ENCODE results near the gene NME3. TPM values are rescaled to one million over a fixed set of nuclear protein-coding genes. Genes with fewer than 3 reads are reported as not detected.

The NME3 gene
- total and polyA plus RNA-seq, 9 of the 15 experiments (the other 6 are each of a cell fraction or from before 2014, with no cell fraction given): 0.68 to 76.3 (median 11.5) TPM

DNA sequence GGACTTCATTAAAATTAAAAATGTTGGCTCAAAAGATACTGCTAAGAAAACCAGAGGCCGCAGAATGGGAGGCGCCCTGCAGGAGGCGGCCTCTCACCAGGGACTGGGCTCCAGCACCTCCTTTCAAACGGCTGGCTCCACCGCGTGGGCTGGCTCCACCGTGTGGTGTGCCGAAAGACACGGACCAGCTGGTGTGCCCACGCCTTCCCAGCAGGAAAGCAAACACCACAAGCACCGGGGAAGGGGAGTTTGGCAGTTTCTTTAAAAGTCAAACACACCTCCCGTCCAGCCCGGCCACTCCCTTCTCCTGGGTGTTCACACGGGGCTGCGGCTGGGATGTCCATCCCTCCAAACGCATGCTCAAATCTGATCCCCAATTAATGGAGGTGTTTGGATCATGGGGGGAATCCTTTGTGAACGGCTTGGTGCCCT is 41.4 kb upstream of the NME3 start (continued):
- TF ChIP-seq SNRNP70 (optimal IDR thresholded peaks at IDR 0.05; ENCODE audit: low read depth, low read length) (no peak), KDM5B (IDR thresholded peaks at IDR 0.05; ENCODE audit: insufficient replicate concordance, low read depth, low read length) (no peak), CREM (IDR thresholded peaks at IDR 0.05; ENCODE audit: low read depth) (peak; percentile 51; the same call in 1 of the 2 replicates), CBX5 (IDR thresholded peaks at IDR 0.05; ENCODE audit: borderline replicate concordance, low read depth) (no peak), MCM5 (IDR thresholded peaks at IDR 0.05; ENCODE audit: low read depth) (no peak), ZNF764 (CRISPR knock-in tag; IDR thresholded peaks at IDR 0.05; ENCODE audit: low read depth) (no peak; the same call in 1 of the 2 replicates), ETV1 (tag; conservative IDR thresholded peaks at IDR 0.05; ENCODE audit: low read depth) (0 out of 2 replicates have a peak, but pooled peaks have one; percentile 14), SMARCB1 (IDR thresholded peaks at IDR 0.05; ENCODE audit: insufficient read length, low read depth) (no peak), NCOR1 (IDR thresholded peaks at IDR 0.05) (no peak), TEAD2 (tag; IDR thresholded peaks at IDR 0.05) (no peak), ILF3 (IDR thresholded peaks at IDR 0.05; ENCODE audit: borderline replicate concordance) (no peak), ZKSCAN1 (IDR thresholded peaks at IDR 0.05; ENCODE audit: low read depth, low read length) (peak; percentile 80; the same call in 1 of the 2 replicates), GABPB1 (CRISPR knock-in tag; IDR thresholded peaks at IDR 0.05) (no peak), KDM2B (CRISPR knock-in tag; IDR thresholded peaks at IDR 0.05) (no peak), CBX8 (IDR thresholded peaks at IDR 0.05; ENCODE audit: borderline replicate concordance, extremely low read depth, low read depth, low read length, poor library complexity, severe bottlenecking) (no peak), RBBP5 (IDR thresholded peaks at IDR 0.05; ENCODE audit: borderline replicate concordance, insufficient read depth, low read length, poor library complexity, severe bottlenecking) (no peak), ZNF444 (CRISPR knock-in tag; IDR thresholded peaks at IDR 0.05) (no peak), CXXC5 (CRISPR knock-in tag; IDR thresholded peaks at IDR 0.05) (0 out of 2 replicates have a peak, but pooled peaks have one; percentile 17), DACH1 (IDR thresholded peaks at IDR 0.05; ENCODE audit: partially characterized antibody) (peak; percentile 85), NFIC (IDR thresholded peaks at IDR 0.05) (peak; percentile 41)
- TF ChIP-seq, protein P1, sequence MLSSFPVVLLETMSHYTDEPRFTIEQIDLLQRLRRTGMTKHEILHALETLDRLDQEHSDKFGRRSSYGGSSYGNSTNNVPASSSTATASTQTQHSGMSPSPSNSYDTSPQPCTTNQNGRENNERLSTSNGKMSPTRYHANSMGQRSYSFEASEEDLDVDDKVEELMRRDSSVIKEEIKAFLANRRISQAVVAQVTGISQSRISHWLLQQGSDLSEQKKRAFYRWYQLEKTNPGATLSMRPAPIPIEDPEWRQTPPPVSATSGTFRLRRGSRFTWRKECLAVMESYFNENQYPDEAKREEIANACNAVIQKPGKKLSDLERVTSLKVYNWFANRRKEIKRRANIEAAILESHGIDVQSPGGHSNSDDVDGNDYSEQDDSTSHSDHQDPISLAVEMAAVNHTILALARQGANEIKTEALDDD (IDR thresholded peaks at IDR 0.05): no peak
- TF ChIP-seq, protein P2, sequence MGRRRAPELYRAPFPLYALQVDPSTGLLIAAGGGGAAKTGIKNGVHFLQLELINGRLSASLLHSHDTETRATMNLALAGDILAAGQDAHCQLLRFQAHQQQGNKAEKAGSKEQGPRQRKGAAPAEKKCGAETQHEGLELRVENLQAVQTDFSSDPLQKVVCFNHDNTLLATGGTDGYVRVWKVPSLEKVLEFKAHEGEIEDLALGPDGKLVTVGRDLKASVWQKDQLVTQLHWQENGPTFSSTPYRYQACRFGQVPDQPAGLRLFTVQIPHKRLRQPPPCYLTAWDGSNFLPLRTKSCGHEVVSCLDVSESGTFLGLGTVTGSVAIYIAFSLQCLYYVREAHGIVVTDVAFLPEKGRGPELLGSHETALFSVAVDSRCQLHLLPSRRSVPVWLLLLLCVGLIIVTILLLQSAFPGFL (CRISPR knock-in tag; IDR thresholded peaks at IDR 0.05): no peak
- TF ChIP-seq, protein P3, sequence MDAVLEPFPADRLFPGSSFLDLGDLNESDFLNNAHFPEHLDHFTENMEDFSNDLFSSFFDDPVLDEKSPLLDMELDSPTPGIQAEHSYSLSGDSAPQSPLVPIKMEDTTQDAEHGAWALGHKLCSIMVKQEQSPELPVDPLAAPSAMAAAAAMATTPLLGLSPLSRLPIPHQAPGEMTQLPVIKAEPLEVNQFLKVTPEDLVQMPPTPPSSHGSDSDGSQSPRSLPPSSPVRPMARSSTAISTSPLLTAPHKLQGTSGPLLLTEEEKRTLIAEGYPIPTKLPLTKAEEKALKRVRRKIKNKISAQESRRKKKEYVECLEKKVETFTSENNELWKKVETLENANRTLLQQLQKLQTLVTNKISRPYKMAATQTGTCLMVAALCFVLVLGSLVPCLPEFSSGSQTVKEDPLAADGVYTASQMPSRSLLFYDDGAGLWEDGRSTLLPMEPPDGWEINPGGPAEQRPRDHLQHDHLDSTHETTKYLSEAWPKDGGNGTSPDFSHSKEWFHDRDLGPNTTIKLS (IDR thresholded peaks at IDR 0.05; ENCODE audit: borderline replicate concordance, low read depth): no peak
- TF ChIP-seq, protein P4, sequence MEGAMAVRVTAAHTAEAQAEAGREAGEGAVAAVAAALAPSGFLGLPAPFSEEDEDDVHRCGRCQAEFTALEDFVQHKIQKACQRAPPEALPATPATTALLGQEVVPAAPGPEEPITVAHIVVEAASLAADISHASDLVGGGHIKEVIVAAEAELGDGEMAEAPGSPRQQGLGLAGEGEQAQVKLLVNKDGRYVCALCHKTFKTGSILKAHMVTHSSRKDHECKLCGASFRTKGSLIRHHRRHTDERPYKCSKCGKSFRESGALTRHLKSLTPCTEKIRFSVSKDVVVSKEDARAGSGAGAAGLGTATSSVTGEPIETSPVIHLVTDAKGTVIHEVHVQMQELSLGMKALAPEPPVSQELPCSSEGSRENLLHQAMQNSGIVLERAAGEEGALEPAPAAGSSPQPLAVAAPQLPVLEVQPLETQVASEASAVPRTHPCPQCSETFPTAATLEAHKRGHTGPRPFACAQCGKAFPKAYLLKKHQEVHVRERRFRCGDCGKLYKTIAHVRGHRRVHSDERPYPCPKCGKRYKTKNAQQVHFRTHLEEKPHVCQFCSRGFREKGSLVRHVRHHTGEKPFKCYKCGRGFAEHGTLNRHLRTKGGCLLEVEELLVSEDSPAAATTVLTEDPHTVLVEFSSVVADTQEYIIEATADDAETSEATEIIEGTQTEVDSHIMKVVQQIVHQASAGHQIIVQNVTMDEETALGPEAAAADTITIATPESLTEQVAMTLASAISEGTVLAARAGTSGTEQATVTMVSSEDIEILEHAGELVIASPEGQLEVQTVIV (CRISPR knock-in tag; IDR thresholded peaks at IDR 0.05; ENCODE audit: borderline replicate concordance): no peak
